Fibroblast of peridontal ligament (primary cell): ENCODE data around the gene TENM3.
"Not testable (repeated sequence)": the region's sequence is repeated elsewhere in the genome, so short reads cannot be mapped to it uniquely, and the experiment has no call there.

Experiments used
- DNase-seq: peaks from one replicate; pipeline ENCODE4 v3.0.0-alpha.2; 2010; ENCODE audit errors: extremely low read depth

TENM3 gene

DNA sequence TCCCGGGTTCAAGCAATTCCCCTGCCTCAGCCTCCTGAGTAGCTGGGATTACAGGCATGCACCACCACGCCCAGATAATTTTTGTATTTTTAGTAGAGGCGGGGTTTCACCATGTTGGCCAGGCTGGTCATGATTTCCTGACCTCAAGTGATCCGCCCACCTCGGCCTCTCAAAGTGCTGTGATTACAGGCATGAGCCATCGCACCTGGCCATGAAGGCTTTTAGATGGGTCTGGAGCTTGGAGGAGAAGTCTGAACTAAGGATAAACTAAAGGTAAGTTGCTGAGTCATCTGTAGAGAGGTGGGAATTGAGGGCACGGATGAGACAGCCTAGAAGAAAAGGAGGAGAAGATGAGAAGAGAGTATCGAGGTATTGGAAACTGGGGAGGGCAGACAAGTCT is at the start of gene TENM3:
TSS of gene TENM3 (plus strand) at position 199 of the 400 bp plus-strand sequence. CDS start 80,619 bp downstream, outside the sequence.
- DNase-seq: not testable (repeated sequence)

DNA sequence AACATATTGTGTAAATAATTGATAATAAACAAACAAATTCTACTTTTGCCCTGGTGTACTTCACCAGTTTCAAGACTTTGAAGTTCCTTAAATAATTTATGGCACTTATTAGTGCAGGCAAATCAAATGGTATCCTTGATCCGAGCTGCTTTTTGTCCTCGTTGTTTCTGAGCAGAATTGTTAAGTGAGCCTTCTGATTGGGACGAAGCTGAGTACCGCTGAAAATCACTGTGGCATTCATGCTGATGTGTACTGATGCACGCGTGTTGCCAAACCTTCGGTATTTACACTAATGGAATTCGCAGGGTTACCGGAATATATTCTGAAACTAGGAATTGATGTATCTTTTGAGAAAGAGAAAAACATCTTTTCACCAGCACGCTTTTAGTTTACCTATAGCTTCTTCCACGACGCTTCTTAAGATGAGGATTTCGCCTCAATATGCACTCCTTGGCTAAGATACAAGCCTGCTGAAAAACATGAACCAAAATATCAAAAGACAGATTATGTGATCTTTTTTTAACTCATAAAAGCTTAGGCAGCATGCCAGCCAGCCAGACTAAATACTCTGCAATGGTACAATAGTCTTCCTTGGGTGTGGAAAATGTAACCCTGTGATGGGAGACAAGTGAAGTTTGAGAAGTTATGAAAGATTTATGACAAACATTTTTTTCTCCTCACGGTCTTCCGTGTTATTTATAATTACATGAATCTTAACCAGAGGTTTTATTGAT is 48.9 kb upstream of the TENM3 start:
- DNase-seq: no peak

DNA sequence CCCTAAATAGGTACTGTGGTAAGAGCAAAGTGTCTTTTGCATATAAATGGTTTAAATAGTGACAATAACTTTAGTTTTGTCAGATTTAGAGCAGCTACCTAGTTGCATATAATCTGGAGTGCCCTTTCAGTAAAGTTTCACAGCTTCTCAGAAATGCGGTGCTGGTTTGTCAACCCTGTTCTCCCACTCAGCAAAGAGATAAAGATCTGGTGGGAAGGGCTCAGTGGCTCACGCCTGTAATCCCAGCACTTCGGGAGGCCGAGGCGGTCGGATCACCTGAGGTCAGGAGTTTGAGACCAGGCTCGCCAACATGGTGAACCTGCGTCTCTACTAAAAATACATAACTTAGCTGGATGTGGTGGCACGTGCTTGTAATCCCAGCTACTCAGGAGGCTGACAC is 45.6 kb upstream of the TENM3 start:
- DNase-seq: no peak

DNA sequence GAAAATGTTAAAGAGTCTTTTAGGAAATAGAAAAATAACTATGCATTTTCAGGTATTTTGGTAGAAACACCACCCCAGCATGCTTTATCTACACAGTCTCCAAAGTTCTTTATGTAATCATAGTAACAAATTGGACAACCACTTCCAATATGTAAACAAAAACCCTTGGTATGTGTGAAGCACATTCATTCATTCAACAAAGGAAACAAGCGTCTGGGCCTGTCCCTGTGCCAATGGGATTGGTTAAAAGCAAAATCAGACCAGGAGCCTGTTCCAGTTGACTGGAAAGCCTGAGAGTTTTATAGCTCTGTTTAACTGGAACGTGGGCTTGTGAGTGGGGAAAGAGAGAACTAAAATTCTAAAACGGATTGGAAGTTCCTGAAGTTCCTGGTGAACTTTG is 41.3 kb upstream of the TENM3 start:
- peak; percentile 57 for DNase-seq

DNA sequence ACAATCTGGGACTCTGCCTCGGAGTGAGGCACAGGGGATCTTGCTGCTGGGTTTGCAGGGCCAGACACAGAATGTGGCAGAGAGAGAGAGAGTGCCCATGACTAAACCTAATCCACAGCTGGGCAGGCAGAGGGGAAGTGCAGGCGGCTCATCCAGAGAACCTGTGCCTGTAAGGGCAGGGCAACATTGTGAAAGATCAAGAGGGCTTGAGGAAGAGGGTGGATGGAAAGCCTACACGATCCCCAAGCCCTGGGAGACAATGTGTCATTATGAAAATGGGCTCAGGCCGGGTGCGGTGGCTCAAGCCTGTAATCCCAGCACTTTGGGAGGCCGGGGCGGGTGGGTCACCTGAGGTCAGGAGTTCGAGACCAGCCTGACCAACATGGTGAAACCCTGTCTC is 40.6 kb upstream of the TENM3 start:
- no peak for DNase-seq

DNA sequence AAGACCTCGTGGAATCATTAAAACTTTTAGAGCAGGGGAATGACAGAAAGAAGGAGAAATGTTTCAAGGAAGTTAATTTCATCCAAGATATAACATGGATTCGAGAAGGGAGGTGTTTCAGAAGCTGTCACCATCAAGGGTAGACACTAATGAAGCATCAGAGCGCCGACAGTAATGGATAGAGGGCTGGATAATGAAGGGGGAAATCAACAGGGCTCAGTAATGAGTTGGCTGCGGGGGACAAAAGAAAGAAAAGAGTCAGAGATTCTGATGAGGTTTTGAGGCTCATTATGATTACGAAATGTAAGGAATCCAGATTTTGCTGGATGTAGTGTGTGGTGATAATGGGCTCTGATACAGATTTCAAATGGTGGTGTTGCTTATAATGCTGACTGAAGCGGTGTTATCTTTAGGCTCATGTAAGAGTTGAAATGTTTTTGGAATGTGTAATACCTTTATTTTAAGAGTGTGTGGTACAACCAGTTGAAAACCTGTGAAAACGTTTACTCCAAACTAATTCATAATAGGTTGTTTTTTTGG is 39.3 kb upstream of the TENM3 start:
- DNase-seq: no peak

DNA sequence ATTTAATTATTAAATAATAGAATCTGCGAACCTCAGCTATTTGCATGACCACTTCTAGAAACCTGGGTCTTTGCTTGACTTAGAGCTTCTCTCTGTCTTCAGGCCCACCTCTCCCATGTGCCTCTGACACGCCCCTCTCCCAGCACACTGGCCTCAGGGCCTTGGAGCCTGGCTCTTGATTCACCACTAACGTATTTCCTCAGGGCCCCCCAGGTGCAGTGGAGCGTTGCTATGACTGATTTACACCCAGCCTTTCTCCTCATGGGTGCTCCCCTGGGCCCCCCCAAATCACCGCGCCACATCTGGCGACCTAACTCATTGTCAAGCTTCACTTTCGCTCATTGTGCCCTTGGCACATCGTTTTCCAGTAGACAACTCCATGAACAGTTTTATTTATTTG is 37.9 kb upstream of the TENM3 start:
- no peak for DNase-seq

DNA sequence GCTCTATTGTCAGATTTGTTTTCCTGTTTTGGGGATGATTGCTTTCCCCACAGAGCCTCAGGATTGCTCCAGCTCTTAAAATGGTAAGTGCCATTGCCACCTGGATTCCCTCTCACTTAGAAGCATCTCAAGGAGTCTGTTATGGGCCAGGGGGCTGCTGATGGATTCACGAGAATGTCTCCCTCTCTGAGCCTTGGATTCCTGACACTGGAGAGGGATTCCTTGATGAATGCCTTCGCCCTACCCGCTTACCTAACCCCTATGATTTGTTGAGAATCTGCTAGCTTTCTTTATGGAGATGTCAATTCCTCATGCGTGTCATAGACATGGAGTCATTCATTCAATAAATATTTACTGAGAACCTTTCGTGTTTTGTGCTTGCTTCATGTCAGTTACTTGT is 36.9 kb upstream of the TENM3 start:
- DNase-seq: no peak

DNA sequence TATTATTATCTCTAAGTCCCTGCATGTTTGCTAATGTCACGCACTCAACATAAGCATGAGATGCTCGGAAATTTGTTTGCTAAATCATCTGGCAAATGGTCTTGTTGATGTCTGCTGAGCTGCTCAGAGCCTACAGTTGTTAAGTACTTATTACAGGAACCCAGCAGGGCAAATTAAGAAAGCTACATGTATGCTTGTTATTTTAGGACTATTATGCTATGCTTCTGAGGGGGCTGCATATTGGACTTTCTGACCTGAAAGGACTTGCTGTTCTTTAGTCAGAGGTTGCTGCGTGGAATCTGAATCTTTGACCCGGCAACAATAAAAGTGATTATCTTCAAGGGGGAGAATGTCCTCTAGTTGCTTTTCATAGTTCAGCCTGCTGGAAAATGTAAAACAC is 36.3 kb upstream of the TENM3 start:
- no peak for DNase-seq

DNA sequence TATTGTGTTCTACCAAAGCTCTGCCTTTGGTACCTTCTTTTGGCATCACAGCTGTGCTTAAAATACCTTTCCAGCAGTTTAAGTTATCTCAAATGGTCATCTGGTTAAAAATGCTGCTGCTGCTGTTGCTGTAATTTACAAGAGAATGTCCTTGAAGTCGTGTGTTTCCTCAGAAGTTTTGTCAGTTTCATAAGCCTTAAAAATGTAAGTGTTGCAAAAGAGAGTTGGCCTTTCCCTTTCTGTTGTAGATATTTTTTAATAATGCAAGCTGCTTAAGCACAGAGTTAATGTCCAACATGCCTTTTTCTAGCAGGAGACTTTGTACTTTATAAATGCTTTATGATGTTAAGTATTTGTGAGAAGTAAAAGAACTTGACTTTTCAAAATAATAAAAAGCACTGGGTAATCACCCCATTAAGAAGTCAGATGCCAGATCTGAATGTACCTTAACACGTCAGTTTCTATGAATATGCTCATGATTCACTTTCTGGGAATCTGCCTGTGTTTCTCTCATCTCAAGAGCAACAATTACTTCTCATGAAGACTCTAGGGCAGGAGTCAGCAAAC is 35.3 kb upstream of the TENM3 start:
- DNase-seq: peak; percentile 90

DNA sequence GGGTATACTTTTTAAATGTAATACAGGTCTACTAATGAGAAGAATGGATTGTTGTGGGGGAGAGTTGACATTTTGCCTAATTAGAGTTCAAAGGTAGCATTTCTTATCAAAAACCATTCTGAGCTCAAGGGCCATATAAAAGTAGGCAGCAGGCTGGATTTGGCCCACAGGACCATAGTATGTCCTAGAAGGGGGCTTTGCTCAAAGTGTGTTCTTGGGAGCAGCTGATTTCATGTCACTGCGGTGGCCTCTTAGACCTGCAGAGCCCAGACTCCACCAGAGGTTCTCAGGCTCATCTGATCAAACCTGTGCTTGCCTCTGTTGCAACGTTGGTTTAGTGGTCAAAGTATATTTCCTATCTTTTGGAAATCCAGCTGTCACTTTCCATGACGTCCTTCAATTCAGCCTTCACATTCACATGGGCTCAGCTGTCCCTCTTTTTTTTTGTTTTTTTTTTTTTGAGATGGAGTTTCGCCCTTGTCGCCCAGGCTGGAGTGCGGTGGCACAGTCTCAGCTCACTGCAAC is 34.6 kb upstream of the TENM3 start:
- no peak for DNase-seq

DNA sequence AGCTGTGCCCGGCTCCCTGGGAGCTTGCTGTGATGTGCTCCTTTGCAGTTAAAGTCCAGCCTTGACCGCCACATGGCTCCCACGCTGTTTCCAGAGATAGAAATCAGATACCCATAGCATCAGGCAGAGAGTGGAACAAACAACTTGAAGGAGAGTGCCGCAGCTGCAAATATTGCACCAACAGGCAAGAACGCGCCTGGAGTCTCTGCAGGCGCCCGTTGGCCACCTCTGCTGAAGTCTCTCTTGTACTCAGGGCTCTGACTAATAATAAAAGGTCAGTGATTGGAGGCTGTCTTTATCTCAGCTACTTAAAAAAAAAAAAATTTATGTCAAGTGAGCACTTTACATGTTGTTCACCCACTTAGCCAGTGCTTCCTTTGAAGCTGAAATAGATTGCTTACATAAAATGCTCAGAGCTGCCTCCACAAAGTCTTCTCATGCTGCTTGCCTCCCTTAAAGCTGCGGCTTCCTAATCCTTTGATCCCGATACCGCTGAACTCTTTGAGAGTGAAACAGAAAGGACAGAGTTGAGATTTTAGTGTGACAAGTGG is 30.9 kb upstream of the TENM3 start:
- no peak for DNase-seq

DNA sequence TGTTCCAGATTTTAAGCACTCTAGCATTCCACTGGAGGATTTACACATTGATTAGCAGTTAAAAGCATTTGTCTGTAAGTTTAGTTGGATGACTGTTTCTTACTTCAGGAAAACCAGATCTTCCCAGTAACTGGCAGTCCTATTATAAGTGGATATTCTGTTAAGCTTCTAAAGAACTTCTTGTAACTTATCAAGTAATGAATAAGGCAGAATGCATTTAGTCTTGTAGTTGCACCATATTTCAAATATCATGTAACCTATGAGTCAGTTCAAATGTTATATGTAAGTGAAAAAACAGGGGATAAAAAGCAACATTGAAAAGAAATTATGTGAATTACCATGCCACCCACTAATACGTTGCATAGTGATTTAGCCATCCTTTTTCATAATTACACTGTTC is 30.2 kb upstream of the TENM3 start:
- peak; percentile 59 for DNase-seq

DNA sequence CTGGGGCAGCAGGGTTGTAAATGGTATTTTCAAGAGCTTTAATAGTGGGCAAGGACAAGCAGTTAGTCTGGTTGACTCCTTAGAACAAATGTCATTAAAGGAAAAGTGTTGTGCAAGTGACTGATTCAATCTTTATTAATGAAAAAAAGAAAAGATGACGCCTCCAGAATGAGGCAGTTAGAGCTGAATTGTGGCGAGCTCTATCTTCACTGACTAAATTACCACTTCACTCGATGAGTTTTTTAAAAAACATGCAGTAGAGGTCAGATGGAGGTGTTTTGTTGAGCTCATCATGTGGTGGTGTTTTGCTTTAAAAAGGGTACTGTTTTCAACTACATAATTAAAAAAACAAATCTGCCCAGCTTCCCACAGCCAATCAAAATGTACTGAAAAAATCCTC is 28.1 kb upstream of the TENM3 start:
- DNase-seq: no peak

DNA sequence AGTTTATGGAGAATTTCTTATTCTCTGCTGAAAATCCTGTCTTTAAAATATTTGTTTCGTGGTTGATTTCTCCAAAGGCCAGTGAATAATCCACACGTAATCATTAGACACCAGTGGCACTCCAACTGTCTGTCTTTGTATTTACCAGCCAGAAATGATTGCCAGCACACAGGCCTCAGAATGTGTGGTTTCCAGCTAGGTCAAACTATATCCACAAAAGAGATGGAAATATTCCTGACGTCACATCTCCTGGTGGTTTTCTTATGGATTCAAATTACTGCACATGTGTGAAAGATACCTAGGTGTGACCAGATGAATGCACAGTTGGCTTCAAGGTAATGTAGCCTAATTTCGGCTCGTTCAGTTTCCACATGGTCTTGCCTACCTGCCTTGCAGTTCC is 27.2 kb upstream of the TENM3 start:
- DNase-seq: no peak

DNA sequence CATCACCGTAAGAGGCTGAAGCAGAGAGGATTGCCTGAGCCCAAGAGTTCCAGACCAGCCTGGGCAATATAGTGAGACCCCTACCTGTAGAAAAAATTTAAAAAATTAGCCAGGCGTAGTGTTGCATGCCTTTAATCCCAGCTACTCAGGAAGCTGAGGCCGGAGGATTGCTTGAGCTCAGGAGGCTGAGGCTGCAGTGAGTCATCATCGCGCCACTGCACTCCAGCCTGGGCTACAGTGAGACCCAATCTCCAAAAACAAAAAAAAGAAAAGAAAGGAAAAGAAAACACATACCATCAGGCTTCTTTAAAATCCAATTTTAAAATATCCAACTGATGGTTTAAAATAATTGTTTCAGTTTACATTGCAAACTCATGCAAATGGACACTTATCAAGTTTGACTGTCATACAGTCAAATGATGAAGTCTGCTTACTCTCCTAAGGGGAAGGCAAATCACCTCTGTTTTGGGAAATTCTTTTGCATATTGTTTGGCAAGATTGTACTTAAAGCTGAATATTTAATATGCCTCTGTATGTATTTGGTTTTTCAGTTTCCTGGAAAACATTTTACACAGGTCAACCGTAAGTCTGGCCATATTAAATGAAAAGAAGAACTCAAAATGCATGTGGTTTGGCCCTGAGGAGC is 23.7 kb upstream of the TENM3 start:
- DNase-seq: no peak

DNA sequence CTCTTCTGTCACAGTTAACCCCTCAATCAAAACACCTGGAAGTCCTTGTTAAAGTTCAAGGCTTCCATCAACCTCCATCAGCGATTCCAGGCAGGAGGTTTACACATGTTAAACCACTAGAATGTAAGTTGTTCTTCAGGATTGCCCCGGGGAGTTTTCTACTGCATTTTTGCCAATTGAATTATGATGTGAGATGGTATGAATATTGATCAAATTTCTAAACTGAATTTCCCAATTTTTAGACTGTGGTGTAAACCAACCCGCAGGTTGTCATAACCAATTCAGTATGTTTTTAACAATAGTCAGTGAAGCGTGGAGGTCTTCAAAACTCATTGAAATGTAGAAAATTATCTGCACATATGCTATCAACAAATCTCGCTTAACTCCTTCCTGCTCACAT is 21.2 kb upstream of the TENM3 start:
- DNase-seq: peak; percentile 88

DNA sequence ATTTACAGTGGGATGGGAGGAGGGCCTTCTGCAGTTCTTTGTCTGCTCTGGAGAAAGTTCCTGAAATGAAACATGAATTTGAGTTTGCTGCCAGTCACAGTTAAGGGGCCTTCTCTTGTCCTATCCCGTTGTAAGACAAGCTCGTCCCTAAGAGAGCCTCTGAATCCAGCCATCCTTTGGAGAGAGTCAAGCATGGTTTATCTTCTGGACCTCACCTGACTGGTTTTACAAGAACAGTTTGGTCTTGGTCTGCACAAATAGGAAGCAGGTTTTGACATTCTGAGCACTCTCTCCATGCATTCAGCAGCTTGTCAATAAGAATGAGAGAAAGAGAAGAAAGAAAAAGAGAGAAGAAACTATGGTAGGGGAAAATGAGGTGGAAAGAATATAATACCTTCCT is 20.4 kb upstream of the TENM3 start:
- DNase-seq: no peak

DNA sequence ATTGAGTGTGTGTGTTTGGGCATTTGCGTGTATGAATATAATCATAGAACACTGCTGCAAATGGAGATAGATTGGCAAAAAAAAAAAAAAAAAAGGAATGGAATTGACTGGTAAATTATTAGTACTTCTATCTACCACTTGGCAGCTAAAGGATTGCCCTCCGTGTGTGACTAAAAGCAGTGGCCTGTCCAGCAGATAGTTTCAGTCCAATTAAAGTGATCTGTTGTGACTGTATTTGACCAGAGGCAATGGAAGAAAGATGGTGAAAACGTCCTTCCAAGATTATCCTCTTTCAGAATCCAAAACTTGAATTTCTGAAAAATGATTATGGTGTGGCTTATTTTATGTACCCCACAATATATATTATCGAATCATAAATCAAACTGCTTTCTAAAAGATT is 19.5 kb upstream of the TENM3 start:
- DNase-seq: no peak

DNA sequence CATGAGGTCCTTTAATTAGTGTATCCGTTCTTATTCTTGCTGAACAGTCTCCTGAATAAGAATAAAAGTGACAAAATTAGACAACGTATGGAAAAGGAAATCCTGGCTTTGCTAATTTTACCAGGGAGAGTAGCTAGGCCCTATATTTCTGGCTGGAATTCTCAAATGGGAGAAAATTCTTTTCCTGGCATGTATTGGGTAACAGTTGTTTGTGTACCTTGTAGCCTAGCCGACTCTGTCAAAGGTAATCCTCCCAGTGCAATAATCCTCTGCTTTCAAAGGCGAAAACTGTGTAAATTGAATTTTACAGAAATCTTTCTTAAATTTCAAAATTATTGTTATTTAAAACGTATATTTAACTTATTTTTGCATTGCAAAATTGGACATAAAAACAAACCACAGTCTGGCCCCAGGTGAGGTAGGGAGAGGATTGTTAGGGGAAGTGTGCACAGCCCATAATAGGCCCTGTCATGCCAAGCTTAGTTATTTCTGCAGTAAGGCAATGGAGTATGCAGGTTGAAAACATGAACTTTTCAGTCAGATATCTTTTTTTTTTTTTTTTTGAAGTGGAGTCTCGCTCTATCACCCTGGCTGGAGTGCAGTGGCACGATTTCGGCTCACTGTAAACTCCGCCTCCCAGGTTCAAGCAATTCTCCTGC is 18.9 kb upstream of the TENM3 start:
- no peak for DNase-seq

DNA sequence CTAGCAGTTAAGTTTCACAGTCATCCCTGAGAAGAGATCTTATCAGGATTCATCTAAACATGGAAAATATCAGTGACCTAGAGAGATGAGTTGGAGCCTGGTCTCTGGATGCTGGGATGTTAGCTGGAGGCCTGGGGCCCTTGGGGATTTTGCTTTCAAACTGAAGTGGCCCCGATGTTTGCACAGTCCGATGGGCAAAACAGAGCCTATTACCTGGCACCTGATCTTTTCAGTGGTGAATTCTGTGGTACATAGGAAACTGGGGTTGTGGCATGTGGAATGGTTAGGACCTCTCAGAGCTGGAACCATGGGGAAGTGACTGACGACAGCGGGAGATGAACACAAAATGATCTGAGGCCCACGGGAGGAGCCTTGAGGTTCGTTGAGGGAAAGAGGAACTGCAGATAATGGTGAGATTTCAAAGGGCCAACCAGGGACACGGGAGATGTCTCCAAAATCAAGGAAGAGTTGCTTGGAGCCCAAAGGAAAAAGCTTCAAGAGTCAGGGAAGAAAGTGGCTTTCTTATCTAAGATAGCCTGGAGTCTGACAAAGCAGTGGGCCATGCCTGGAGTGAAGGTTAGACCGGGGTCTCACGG is 17.8 kb upstream of the TENM3 start:
- DNase-seq: no peak

DNA sequence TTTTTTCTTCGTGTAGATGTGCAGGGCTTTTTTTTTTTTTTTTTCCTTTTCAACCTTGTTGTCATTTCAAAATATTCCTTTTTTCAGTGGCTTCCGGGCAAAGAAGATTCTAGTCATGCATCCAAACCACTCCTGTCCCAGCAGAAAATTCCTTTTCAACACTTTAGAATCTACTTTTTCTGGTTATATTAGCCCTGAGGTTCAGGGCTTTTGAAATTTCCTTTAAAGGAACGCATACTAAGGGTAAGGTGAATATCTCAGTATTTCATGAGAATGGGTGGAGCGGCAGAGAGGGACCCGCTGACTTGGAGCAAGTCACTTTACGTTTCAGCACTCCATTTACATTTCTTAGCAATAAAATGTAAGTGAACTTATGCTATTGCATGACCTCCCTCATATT is 15.6 kb upstream of the TENM3 start:
- DNase-seq: no peak
